Gastroesophageal sphincter (tissue), 4 donors: ENCODE data around the gene MACROH2A2. TPM values are rescaled to one million over a fixed set of nuclear protein-coding genes. Genes with fewer than 3 reads are reported as not detected.

Experiments used
- ATAC-seq: fragments of 150-250 bp; one replicate; pipeline ENCODE4 v1.9.1; 2016; ENCODE audit warnings: mild to moderate bottlenecking, moderate library complexity
- H3K27ac ChIP-seq, 4 donors: fragments of 200-600 bp; sonication (generic) in 3 of 4; 1 replicate in 3 of 4; 2 replicates in 1 of 4; pipeline ENCODE4 v1.5.1; 2016 to 2019
- H3K27me3 ChIP-seq: fragments of 200-600 bp; sonication (generic); one replicate; pipeline ENCODE4 v1.5.1; 2019
- H3K36me3 ChIP-seq, 2 donors: fragments of 200-600 bp; sonication (generic); one replicate each; pipeline ENCODE4 v1.5.1; 2019; ENCODE audit warnings: control low read depth in 1 of 2
- H3K4me1 ChIP-seq, 3 donors: fragments of 200-600 bp; sonication (generic); 1 replicate in 2 of 3; 2 replicates in 1 of 3; pipeline ENCODE4 v1.5.1; 2016 to 2019; ENCODE audit warnings: control low read depth in 2 of 3
- H3K4me3 ChIP-seq, 2 donors: fragments of 200-600 bp; sonication (generic); one replicate each; pipeline ENCODE4 v1.5.1; 2019; ENCODE audit warnings: mild to moderate bottlenecking in 1 of 2, moderate library complexity in 1 of 2
- H3K9me3 ChIP-seq, 3 donors: fragments of 200-600 bp; sonication (generic); one replicate each; pipeline ENCODE4 v1.5.1; 2017 to 2019; ENCODE audit warnings: control low read depth in 2 of 3
- CTCF ChIP-seq, 4 experiments: fragments of 200-600 bp in 2 of 4; fragments of 450-650 bp in 2 of 4; sonication (generic) in 1 of 4; IDR thresholded peaks; one replicate each; pipeline ENCODE4 v1.5.1; 2017 to 2019; ENCODE audit warnings: antibody characterized with exemption in 4 of 4, mild to moderate bottlenecking in 2 of 4, moderate library complexity in 2 of 4
- EP300 ChIP-seq: sonication (generic); formaldehyde crosslinking; IDR thresholded peaks from one replicate; pipeline ENCODE4 v1.6.1; 2017; ENCODE audit warnings: antibody characterized with exemption, mild to moderate bottlenecking
- POLR2A ChIP-seq, 2 donors: fragments of 450-650 bp; IDR thresholded peaks; one replicate each; pipeline ENCODE4 v1.6.1; 2017; ENCODE audit warnings: antibody characterized with exemption in 2 of 2, mild to moderate bottlenecking in 2 of 2, moderate library complexity in 1 of 2
- POLR2AphosphoS5 ChIP-seq: sonication (generic); formaldehyde crosslinking; IDR thresholded peaks from one replicate; pipeline ENCODE4 v1.6.1; 2017; ENCODE audit warnings: antibody characterized with exemption
- WGBS, 2 donors: methylation state at CpG; one replicate each; pipeline ENCODE4 v1.1.5; 2018; ENCODE audit warnings: low coverage in 1 of 2; 5-methylcytosine and 5-hydroxymethylcytosine counted together
- total RNA-seq, 4 donors: library from RNA; depleted of rRNA; stranded (reverse); fragments of >200 nt; gene quantifications; one replicate each; pipeline ENCODE4 v1.1.0, GENCODE V29; 2016

The MACROH2A2 gene
- total RNA-seq, 4 donors from 2014 or later, result 8.2 to 22.9 (median 13.7) TPM

GRCh38 chr10:70054902-70055301 lies 2.3 kb downstream of the MACROH2A2 start:
- H3K4me1 ChIP-seq, result peaks cover 0 to 29% (median 0%) of the 10 kb centered on the region in 3 donors
- H3K36me3 ChIP-seq, result no peaks in the 10 kb centered on the region
- no peak for ATAC-seq
- no peak overlapping the region for H3K27ac ChIP-seq
- no peaks in the 10 kb centered on the region for H3K9me3 ChIP-seq
- 50 to 73% methylated on average over 1 to 4 of the region's 4 CpGs for WGBS, 2 donors
- H3K4me3 ChIP-seq, result no peak overlapping the region
- peaks cover 26% of the 10 kb centered on the region for H3K27me3 ChIP-seq
- TF ChIP-seq POLR2AphosphoS5 (no peak), POLR2A (IDR thresholded peaks at IDR 0.05) (no peak), EP300 (no peak), CTCF (IDR thresholded peaks at IDR 0.05) (no peak)

GRCh38 chr10:70055550-70055949 lies 2.9 kb downstream of the MACROH2A2 start:
- Histone ChIP-seq H3K36me3 (no peaks in the 10 kb centered on the region), H3K9me3 (no peaks in the 10 kb centered on the region), H3K4me3 (no peak overlapping the region), H3K27ac (no peak overlapping the region), H3K4me1 (peaks cover 0 to 29% (median 0%) of the 10 kb centered on the region in 3 donors), H3K27me3 (peaks cover 26% of the 10 kb centered on the region)
- WGBS, 2 donors, result 80 to 89% methylated on average over 1 of the region's 1 CpG
- ATAC-seq, result no peak
- TF ChIP-seq EP300, result no peak
- no peak for TF ChIP-seq CTCF (IDR thresholded peaks at IDR 0.05)
- no peak for TF ChIP-seq POLR2AphosphoS5
- TF ChIP-seq POLR2A (IDR thresholded peaks at IDR 0.05), result no peak

GRCh38 chr10:70057306-70057705 lies 4.7 kb downstream of the MACROH2A2 start:
- WGBS, 2 donors, result 86 to 87% methylated on average over 4 of the region's 4 CpGs
- no peak for TF ChIP-seq EP300
- no peak for TF ChIP-seq CTCF (IDR thresholded peaks at IDR 0.05)
- TF ChIP-seq POLR2AphosphoS5, result no peak
- Histone ChIP-seq H3K36me3 (no peaks in the 10 kb centered on the region), H3K27me3 (peaks cover 20% of the 10 kb centered on the region), H3K4me1 (peaks cover 0 to 21% (median 0%) of the 10 kb centered on the region in 3 donors), H3K9me3 (no peaks in the 10 kb centered on the region), H3K4me3 (no peak overlapping the region), H3K27ac (no peak overlapping the region)
- no peak for ATAC-seq

- Histone ChIP-seq H3K27ac (no peak overlapping the region), H3K9me3 (no peaks in the 10 kb centered on the region), H3K4me1 (no peaks in the 10 kb centered on the region), H3K27me3 (no peaks in the 10 kb centered on the region), H3K4me3 (no peak overlapping the region), H3K36me3 (no peaks in the 10 kb centered on the region)
- ATAC-seq, result no peak
- 79 to 92% methylated on average over 2 of the region's 2 CpGs for WGBS, 2 donors
- TF ChIP-seq CTCF (IDR thresholded peaks at IDR 0.05), result no peak
- TF ChIP-seq POLR2A (IDR thresholded peaks at IDR 0.05), result no peak
- no peak for TF ChIP-seq EP300
- TF ChIP-seq POLR2AphosphoS5, result no peak
Observed at GRCh38 chr10:70060389-70060788, 7.7 kb downstream of the MACROH2A2 start.

GRCh38 chr10:70063418-70064098 lies 10.9 kb downstream of the MACROH2A2 start:
- H3K4me1 ChIP-seq, result no peaks in the 10 kb centered on the region
- no peak overlapping the region for H3K27ac ChIP-seq
- TF ChIP-seq CTCF (IDR thresholded peaks at IDR 0.05) (no peak), EP300 (no peak), POLR2AphosphoS5 (no peak), POLR2A (IDR thresholded peaks at IDR 0.05) (no peak)
- 68 to 79% methylated on average over 8 to 10 of the region's 10 CpGs for WGBS, 2 donors
- H3K9me3 ChIP-seq, result no peaks in the 10 kb centered on the region
- no peaks in the 10 kb centered on the region for H3K36me3 ChIP-seq
- H3K27me3 ChIP-seq, result no peaks in the 10 kb centered on the region
- no peak overlapping the region for H3K4me3 ChIP-seq
- ATAC-seq, result no peak
